ENCODE data around the gene RPL35A.
"Not testable (repeated sequence)": the region's sequence is repeated elsewhere in the genome, so short reads cannot be mapped to it uniquely, and the experiment has no call there.

The RPL35A gene

GRCh38 chr3:197949778-197950676 is at the start of gene RPL35A:
RPL35A (plus strand) TSS chr3:197950190; CDS start chr3:197950968, 778 bp downstream.
- H3K27ac ChIP-seq (ENCODE audit: low read length): no peak within 1 kb of the TSS
- no peaks in the 10 kb centered on the region for H3K27me3 ChIP-seq (ENCODE audit: control insufficient read depth, insufficient read depth, low read length)
- H3K9me3 ChIP-seq (ENCODE audit: control insufficient read depth, insufficient read depth, low read length): no peaks in the 10 kb centered on the region
- peak within 1 kb of the TSS; percentile 99 for H3K4me3 ChIP-seq (ENCODE audit: low read length)
- peaks cover 28% of the 10 kb centered on the region for H3K36me3 ChIP-seq (ENCODE audit: control insufficient read depth, insufficient read depth, low read length)
- WGBS (ENCODE audit: insufficient coverage, insufficient read length): no CpG with 5 or more reads among the region's 36 CpGs
- DNase-seq (ENCODE audit: low read depth, low spot score): peak; percentile 83
- no peaks in the 10 kb centered on the region for H3K4me1 ChIP-seq (ENCODE audit: control insufficient read depth, insufficient read depth, low read length)

- Histone ChIP-seq H3K4me1 (ENCODE audit: control insufficient read depth, insufficient read depth, low read length) (no peaks in the 10 kb centered on the region), H3K27ac (ENCODE audit: low read length) (no peak overlapping the region), H3K27me3 (ENCODE audit: control insufficient read depth, insufficient read depth, low read length) (no peaks in the 10 kb centered on the region), H3K4me3 (ENCODE audit: low read length) (no peak overlapping the region), H3K36me3 (ENCODE audit: control insufficient read depth, insufficient read depth, low read length) (no peaks in the 10 kb centered on the region), H3K9me3 (ENCODE audit: control insufficient read depth, insufficient read depth, low read length) (no peaks in the 10 kb centered on the region)
- no peak for DNase-seq (ENCODE audit: low read depth, low spot score)
- WGBS (ENCODE audit: insufficient coverage, insufficient read length): no CpG with 5 or more reads among the region's 4 CpGs
Observed at GRCh38 chr3:197901626-197902025, 48.4 kb upstream of the RPL35A start.

- Histone ChIP-seq H3K4me1 (ENCODE audit: control insufficient read depth, insufficient read depth, low read length) (no peaks in the 10 kb centered on the region), H3K4me3 (ENCODE audit: low read length) (no peak overlapping the region), H3K9me3 (ENCODE audit: control insufficient read depth, insufficient read depth, low read length) (no peaks in the 10 kb centered on the region), H3K27ac (ENCODE audit: low read length) (no peak overlapping the region), H3K27me3 (ENCODE audit: control insufficient read depth, insufficient read depth, low read length) (no peaks in the 10 kb centered on the region), H3K36me3 (ENCODE audit: control insufficient read depth, insufficient read depth, low read length) (no peaks in the 10 kb centered on the region)
- peak; percentile 71 for DNase-seq (ENCODE audit: low read depth, low spot score)
- no CpG with 5 or more reads among the region's 17 CpGs for WGBS (ENCODE audit: insufficient coverage, insufficient read length)
Observed at GRCh38 chr3:197906023-197906849, 43.8 kb upstream of the RPL35A start.

- DNase-seq (ENCODE audit: low read depth, low spot score): no peak
- H3K4me3 ChIP-seq (ENCODE audit: low read length): no peak overlapping the region
- no peaks in the 10 kb centered on the region for H3K9me3 ChIP-seq (ENCODE audit: control insufficient read depth, insufficient read depth, low read length)
- no peaks in the 10 kb centered on the region for H3K4me1 ChIP-seq (ENCODE audit: control insufficient read depth, insufficient read depth, low read length)
- H3K27me3 ChIP-seq (ENCODE audit: control insufficient read depth, insufficient read depth, low read length): no peaks in the 10 kb centered on the region
- no peaks in the 10 kb centered on the region for H3K36me3 ChIP-seq (ENCODE audit: control insufficient read depth, insufficient read depth, low read length)
- WGBS (ENCODE audit: insufficient coverage, insufficient read length): no CpG with 5 or more reads among the region's 3 CpGs
- no peak overlapping the region for H3K27ac ChIP-seq (ENCODE audit: low read length)
Observed at GRCh38 chr3:197906850-197907187, 43.2 kb upstream of the RPL35A start.

- no peak for DNase-seq (ENCODE audit: low read depth, low spot score)
- Histone ChIP-seq H3K4me1 (ENCODE audit: control insufficient read depth, insufficient read depth, low read length) (no peaks in the 10 kb centered on the region), H3K27me3 (ENCODE audit: control insufficient read depth, insufficient read depth, low read length) (no peaks in the 10 kb centered on the region), H3K4me3 (ENCODE audit: low read length) (no peak overlapping the region), H3K36me3 (ENCODE audit: control insufficient read depth, insufficient read depth, low read length) (no peaks in the 10 kb centered on the region), H3K27ac (ENCODE audit: low read length) (no peak overlapping the region), H3K9me3 (ENCODE audit: control insufficient read depth, insufficient read depth, low read length) (no peaks in the 10 kb centered on the region)
- WGBS (ENCODE audit: insufficient coverage, insufficient read length): no CpG with 5 or more reads among the region's 2 CpGs
Observed at GRCh38 chr3:197907196-197907595, 42.8 kb upstream of the RPL35A start.

GRCh38 chr3:197908550-197908949 is 41.4 kb upstream of the RPL35A start:
- H3K27me3 ChIP-seq (ENCODE audit: control insufficient read depth, insufficient read depth, low read length); H3K4me1 ChIP-seq (ENCODE audit: control insufficient read depth, insufficient read depth, low read length); H3K36me3 ChIP-seq (ENCODE audit: control insufficient read depth, insufficient read depth, low read length); H3K27ac ChIP-seq (ENCODE audit: low read length); DNase-seq (ENCODE audit: low read depth, low spot score); H3K9me3 ChIP-seq (ENCODE audit: control insufficient read depth, insufficient read depth, low read length); H3K4me3 ChIP-seq (ENCODE audit: low read length): not testable (repeated sequence)
- no CpG with 5 or more reads among the region's 2 CpGs for WGBS (ENCODE audit: insufficient coverage, insufficient read length)

- DNase-seq (ENCODE audit: low read depth, low spot score): no peak
- H3K27ac ChIP-seq (ENCODE audit: low read length): no peak overlapping the region
- WGBS (ENCODE audit: insufficient coverage, insufficient read length): no CpG with 5 or more reads among the region's 4 CpGs
- no peaks in the 10 kb centered on the region for H3K4me1 ChIP-seq (ENCODE audit: control insufficient read depth, insufficient read depth, low read length)
- H3K4me3 ChIP-seq (ENCODE audit: low read length): no peak overlapping the region
- no peaks in the 10 kb centered on the region for H3K27me3 ChIP-seq (ENCODE audit: control insufficient read depth, insufficient read depth, low read length)
- no peaks in the 10 kb centered on the region for H3K9me3 ChIP-seq (ENCODE audit: control insufficient read depth, insufficient read depth, low read length)
- no peaks in the 10 kb centered on the region for H3K36me3 ChIP-seq (ENCODE audit: control insufficient read depth, insufficient read depth, low read length)
Observed at GRCh38 chr3:197908957-197909701, 40.9 kb upstream of the RPL35A start.

GRCh38 chr3:197912741-197913476 is 37.1 kb upstream of the RPL35A start:
- Histone ChIP-seq H3K4me3 (ENCODE audit: low read length) (no peak overlapping the region), H3K36me3 (ENCODE audit: control insufficient read depth, insufficient read depth, low read length) (no peaks in the 10 kb centered on the region), H3K9me3 (ENCODE audit: control insufficient read depth, insufficient read depth, low read length) (no peaks in the 10 kb centered on the region), H3K27me3 (ENCODE audit: control insufficient read depth, insufficient read depth, low read length) (no peaks in the 10 kb centered on the region), H3K4me1 (ENCODE audit: control insufficient read depth, insufficient read depth, low read length) (no peaks in the 10 kb centered on the region), H3K27ac (ENCODE audit: low read length) (no peak overlapping the region)
- DNase-seq (ENCODE audit: low read depth, low spot score): no peak
- no CpG with 5 or more reads among the region's 33 CpGs for WGBS (ENCODE audit: insufficient coverage, insufficient read length)

- H3K4me1 ChIP-seq (ENCODE audit: control insufficient read depth, insufficient read depth, low read length): no peaks in the 10 kb centered on the region
- H3K27me3 ChIP-seq (ENCODE audit: control insufficient read depth, insufficient read depth, low read length): no peaks in the 10 kb centered on the region
- no peak for DNase-seq (ENCODE audit: low read depth, low spot score)
- no peak overlapping the region for H3K4me3 ChIP-seq (ENCODE audit: low read length)
- no peak overlapping the region for H3K27ac ChIP-seq (ENCODE audit: low read length)
- no peaks in the 10 kb centered on the region for H3K9me3 ChIP-seq (ENCODE audit: control insufficient read depth, insufficient read depth, low read length)
- WGBS (ENCODE audit: insufficient coverage, insufficient read length): no CpG with 5 or more reads among the region's 12 CpGs
- H3K36me3 ChIP-seq (ENCODE audit: control insufficient read depth, insufficient read depth, low read length): no peaks in the 10 kb centered on the region
Observed at GRCh38 chr3:197913641-197914380, 36.2 kb upstream of the RPL35A start.
